ENCODE results near the gene CPNE5. TPM values are rescaled to one million over a fixed set of nuclear protein-coding genes. Genes with fewer than 3 reads are reported as not detected.
"Not testable (repeated sequence)": the region's sequence is repeated elsewhere in the genome, so short reads cannot be mapped to it uniquely, and the experiment has no call there.

CPNE5 gene
- total and polyA plus RNA-seq, 9 donors = 1.4 to 22.1 (median 6.2) TPM

DNA sequence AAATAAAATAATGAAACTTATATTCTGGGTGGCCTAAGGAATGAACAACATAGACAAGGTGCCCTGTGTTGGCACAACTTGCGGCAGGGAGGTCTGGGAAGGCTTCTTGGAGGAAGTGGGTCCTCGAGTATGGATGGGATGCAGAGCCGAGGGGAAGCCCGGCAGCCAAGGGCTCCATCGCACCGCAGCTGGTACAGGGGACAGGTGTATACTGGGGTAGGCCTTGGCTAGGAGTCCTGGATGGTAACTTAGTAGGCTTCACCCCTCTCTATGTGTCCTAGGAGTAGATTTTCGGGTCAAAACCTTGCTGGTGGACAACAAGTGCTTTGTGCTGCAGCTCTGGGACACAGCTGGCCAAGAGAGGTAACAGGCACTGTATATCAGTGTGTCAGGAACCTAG, 113.7 kb downstream of the CPNE5 start:
- Histone ChIP-seq H3K27me3 (no peaks in the 10 kb centered on the region), H3K36me3 (no peaks in the 10 kb centered on the region), H3K9me3 (no peaks in the 10 kb centered on the region), H3K27ac (no peak overlapping the region), H3K4me3 (no peak overlapping the region), H3K4me1 (ENCODE audit: insufficient read depth) (no peaks in the 10 kb centered on the region)
- whole genome bisulfite sequencing, 3 donors = 83 to 90% (median 85%) methylated on average over 7 of the region's 7 CpGs
- DNase-seq = no peak
- TF ChIP-seq EP300 (IDR thresholded peaks at IDR 0.05) = no peak
- TF ChIP-seq CTCF (IDR thresholded peaks at IDR 0.05) = no peak
- no peak for TF ChIP-seq POLR2A (IDR thresholded peaks at IDR 0.05)
- intact Hi-C loops (cut with DNase I) = no loop called here

DNA sequence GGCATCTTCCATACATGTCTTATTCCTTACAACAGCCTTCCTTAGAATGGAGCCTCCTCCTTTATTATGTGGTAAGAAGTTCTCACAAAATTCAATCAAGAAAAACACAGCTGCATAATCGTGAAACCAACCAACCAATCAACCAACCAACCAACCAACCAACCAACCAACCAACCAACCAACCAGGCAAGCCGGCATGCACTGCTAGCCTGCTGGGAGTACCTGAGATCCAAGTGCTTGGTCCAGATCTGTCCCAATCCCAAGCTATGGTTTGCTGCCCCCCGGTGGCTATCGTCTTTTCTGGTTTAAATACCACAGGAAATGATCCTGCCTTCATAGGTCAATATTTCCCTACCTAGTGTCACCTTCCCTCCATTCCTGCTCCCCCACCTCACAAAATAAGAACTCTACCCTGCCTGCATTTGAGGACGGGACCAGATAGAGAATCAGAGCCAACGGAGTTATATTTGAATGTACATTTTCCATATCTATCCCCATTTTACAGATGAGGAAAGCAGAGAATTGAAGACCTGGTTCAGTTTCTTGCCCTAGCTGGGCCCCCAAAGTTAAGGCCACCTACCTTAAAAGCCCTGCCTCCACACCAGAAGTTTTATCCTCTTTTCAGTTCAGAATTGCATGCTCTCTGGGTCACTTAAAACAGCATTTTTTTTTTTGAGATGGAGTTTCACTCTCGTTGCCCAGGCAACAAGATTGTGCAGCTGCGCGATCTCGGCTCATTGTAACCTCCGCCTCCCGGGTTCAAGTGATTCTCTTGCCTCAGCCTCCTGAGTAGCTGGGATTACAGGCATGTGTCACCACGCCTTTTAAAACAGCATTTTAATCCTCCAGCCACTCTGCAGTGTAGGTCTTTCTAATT, 114.5 kb downstream of the CPNE5 start:
- intact Hi-C loops (cut with DNase I) = no loop called here

GRCh38 chr6:36723992-36724391, 115.3 kb downstream of the CPNE5 start:
- H3K9me3 ChIP-seq; H3K36me3 ChIP-seq; DNase-seq; H3K4me3 ChIP-seq; intact Hi-C loops (cut with DNase I); H3K27ac ChIP-seq; H3K4me1 ChIP-seq (ENCODE audit: insufficient read depth); H3K27me3 ChIP-seq: not testable (repeated sequence)
- WGBS, 3 donors = 88 to 96% (median 88%) methylated on average over 4 of the region's 4 CpGs

More for the DNA sequence above, 114.5 kb downstream of the CPNE5 start:
- Histone ChIP-seq H3K27me3 (no peaks in the 10 kb centered on the region), H3K4me1 (ENCODE audit: insufficient read depth) (no peaks in the 10 kb centered on the region), H3K4me3 (no peak overlapping the region), H3K27ac (no peak overlapping the region), H3K36me3 (no peaks in the 10 kb centered on the region), H3K9me3 (no peaks in the 10 kb centered on the region)
- TF ChIP-seq POLR2A (IDR thresholded peaks at IDR 0.05) (no peak), CTCF (IDR thresholded peaks at IDR 0.05) (peak; percentile 5 to 30 (median 24))
- DNase-seq = peak; percentile 51 to 78 (median 68)
- 32 to 45% (median 32%) methylated on average over 13 of the region's 13 CpGs for WGBS, 3 donors

- no peak overlapping the region for H3K4me3 ChIP-seq
- H3K4me1 ChIP-seq (ENCODE audit: insufficient read depth) = no peaks in the 10 kb centered on the region
- TF ChIP-seq EP300 (IDR thresholded peaks at IDR 0.05) (no peak), POLR2A (IDR thresholded peaks at IDR 0.05) (no peak)
- no peaks in the 10 kb centered on the region for H3K9me3 ChIP-seq
- H3K36me3 ChIP-seq = no peaks in the 10 kb centered on the region
- DNase-seq = no peak
- 85 to 90% (median 87%) methylated on average over 2 of the region's 2 CpGs for WGBS, 3 donors
- H3K27me3 ChIP-seq = no peaks in the 10 kb centered on the region
- no peak overlapping the region for H3K27ac ChIP-seq
- intact Hi-C loops (cut with DNase I) = no loop called here
These were observed 116.4 kb downstream of the CPNE5 start for GRCh38 chr6:36722879-36723278.

DNA sequence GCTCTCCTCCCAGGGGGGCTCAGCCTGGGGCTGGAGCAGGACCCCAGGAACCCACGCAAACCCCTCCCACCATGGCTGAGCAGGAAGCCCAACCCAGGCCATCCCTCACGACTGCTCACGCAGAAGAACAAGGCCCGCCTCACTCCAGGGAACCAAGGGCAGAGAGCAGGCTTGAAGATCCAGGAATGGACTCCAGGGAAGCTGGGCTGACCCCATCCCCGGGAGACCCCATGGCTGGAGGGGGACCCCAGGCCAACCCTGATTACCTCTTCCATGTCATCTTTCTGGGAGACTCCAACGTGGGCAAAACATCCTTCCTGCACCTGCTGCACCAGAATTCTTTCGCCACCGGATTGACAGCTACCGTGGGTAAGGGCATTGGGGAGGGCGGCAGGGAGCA, 116.9 kb downstream of the CPNE5 start:
- H3K27ac ChIP-seq = no peak overlapping the region
- DNase-seq = no peak
- H3K9me3 ChIP-seq = no peaks in the 10 kb centered on the region
- H3K4me1 ChIP-seq (ENCODE audit: insufficient read depth) = no peaks in the 10 kb centered on the region
- no peak overlapping the region for H3K4me3 ChIP-seq
- intact Hi-C loops (cut with DNase I) = no loop called here
- TF ChIP-seq EP300 (IDR thresholded peaks at IDR 0.05) (no peak), POLR2A (IDR thresholded peaks at IDR 0.05) (no peak), CTCF (IDR thresholded peaks at IDR 0.05) (no peak)
- no peaks in the 10 kb centered on the region for H3K36me3 ChIP-seq
- 90 to 93% (median 92%) methylated on average over 8 to 10 of the region's 10 CpGs for WGBS, 3 donors
- no peaks in the 10 kb centered on the region for H3K27me3 ChIP-seq

All from ovary (tissue), 9 donors.